Activated CD8-positive, alpha-beta memory T cell treated with anti-CD3 and anti-CD28 coated beads, Interleukin-2, amount 50 U/mL, for 1 hour (primary cell): ENCODE results near the gene GPR3.

Experiments
- DNase-seq: peaks from one replicate; pipeline ENCODE4 v3.0.0-alpha.2; 2020; ENCODE audit errors: extremely low read depth

GPR3 gene

GRCh38 chr1:27392096-27392777 lies at the start of gene GPR3:
Gene GPR3, plus strand, starts transcription at chr1:27392622. Its CDS starts 1,177 bp downstream, at chr1:27393799.
- peak; percentile 86 for DNase-seq

GRCh38 chr1:27342778-27343638 lies 49.4 kb upstream of the GPR3 start:
- DNase-seq = no peak

GRCh38 chr1:27343639-27344025 lies 48.8 kb upstream of the GPR3 start:
- DNase-seq = no peak

- no peak for DNase-seq
Observed at GRCh38 chr1:27345272-27345671, 47.1 kb upstream of the GPR3 start.

GRCh38 chr1:27346357-27346756 lies 46.1 kb upstream of the GPR3 start:
- DNase-seq = no peak

GRCh38 chr1:27346991-27347624 lies 45.3 kb upstream of the GPR3 start:
- DNase-seq = no peak

GRCh38 chr1:27348861-27349783 lies 43.3 kb upstream of the GPR3 start:
- DNase-seq = no peak

- DNase-seq = no peak
Observed at GRCh38 chr1:27349784-27350662, 42.4 kb upstream of the GPR3 start.

- DNase-seq = no peak
Observed at GRCh38 chr1:27350663-27351540, 41.5 kb upstream of the GPR3 start.

- no peak for DNase-seq
Observed at GRCh38 chr1:27351541-27352107, 40.8 kb upstream of the GPR3 start.

GRCh38 chr1:27353166-27353565 lies 39.3 kb upstream of the GPR3 start:
- DNase-seq = no peak

GRCh38 chr1:27353629-27354028 lies 38.8 kb upstream of the GPR3 start:
- DNase-seq = no peak

GRCh38 chr1:27355683-27356082 lies 36.7 kb upstream of the GPR3 start:
- no peak for DNase-seq

GRCh38 chr1:27356277-27356618 lies 36.2 kb upstream of the GPR3 start:
- no peak for DNase-seq

GRCh38 chr1:27356619-27357280 lies 35.7 kb upstream of the GPR3 start:
- DNase-seq = no peak

GRCh38 chr1:27357281-27358037 lies 35.0 kb upstream of the GPR3 start:
- DNase-seq = no peak

GRCh38 chr1:27358038-27358927 lies 34.1 kb upstream of the GPR3 start:
- DNase-seq = no peak
